MCF 10A (cell line): Measurements from ENCODE around the gene CAT. TPM values are rescaled to one million over a fixed set of nuclear protein-coding genes. Genes with fewer than 3 reads are reported as not detected.

Experiments used
- BruUV-seq: library from RNA; stranded (reverse); fragments of 400-500 nt; replicated peaks from 2 replicates; lab custom pipeline; 2021; lab: Mats Ljungman, UMichigan
- CTCF ChIA-PET: fragments of 300-600 bp; sonication (Branson Sonifier 250); formaldehyde crosslinking; extraction: SDS; loops from one replicate; lab custom pipeline; 2021; ENCODE audit warnings: antibody characterized with exemption, inconsistent platforms; lab: Yijun Ruan, JAX
- POLR2A ChIA-PET: fragments of 300-600, 350-650 bp; sonication (Branson Sonifier 250); formaldehyde crosslinking; extraction: SDS; loops from one replicate; lab custom pipeline; 2020; ENCODE audit warnings: antibody characterized with exemption, inconsistent platforms; lab: Yijun Ruan, JAX
- DNase-seq: peaks from one replicate; pipeline ENCODE4 v3.0.0-alpha.2; 2018; ENCODE audit not compliant: unreplicated experiment
- H3K27ac Mint-ChIP-seq: one replicate; pipeline ENCODE4 v1.8.0; 2022; ENCODE audit warnings: mild to moderate bottlenecking, low read depth, mixed read lengths; ENCODE audit not compliant: unreplicated experiment
- H3K27me3 Mint-ChIP-seq: one replicate; pipeline ENCODE4 v1.8.0; 2022; ENCODE audit warnings: mixed read lengths; ENCODE audit not compliant: insufficient read depth, unreplicated experiment
- H3K36me3 Mint-ChIP-seq: one replicate; pipeline ENCODE4 v1.8.0; 2022; ENCODE audit warnings: mild to moderate bottlenecking, moderate library complexity, mixed read lengths; ENCODE audit not compliant: insufficient read depth, unreplicated experiment
- H3K4me1 Mint-ChIP-seq: one replicate; pipeline ENCODE4 v1.8.0; 2022; ENCODE audit warnings: mixed read lengths; ENCODE audit not compliant: insufficient read depth, unreplicated experiment
- H3K4me3 Mint-ChIP-seq: one replicate; pipeline ENCODE4 v1.8.0; 2022; ENCODE audit warnings: mild to moderate bottlenecking, moderate library complexity, mixed read lengths; ENCODE audit not compliant: unreplicated experiment
- H3K9me3 Mint-ChIP-seq: one replicate; pipeline ENCODE4 v1.8.0; 2022; ENCODE audit warnings: mixed read lengths; ENCODE audit not compliant: unreplicated experiment
- intact Hi-C: fragments of 100-400 bp; cut with micrococcal nuclease; formaldehyde crosslinking; loops from 2 replicates; pipeline ENCODE4 v1.14.1; 2022
- total RNA-seq: library from RNA; stranded (reverse); gene quantifications from 2 replicates; pipeline ENCODE4 v1.2.3, GENCODE V29; 2022
- TF ChIP-seq, protein P1 (sequence below): fragments of 200-600 bp; IDR thresholded peaks from one replicate; pipeline ENCODE4 v1.8.0; 2022; ENCODE audit warnings: antibody characterized with exemption, mild to moderate bottlenecking; ENCODE audit not compliant: unreplicated experiment

Gene CAT
- total RNA-seq, 1 experiment from 2014 or later: 12.1 TPM

DNA sequence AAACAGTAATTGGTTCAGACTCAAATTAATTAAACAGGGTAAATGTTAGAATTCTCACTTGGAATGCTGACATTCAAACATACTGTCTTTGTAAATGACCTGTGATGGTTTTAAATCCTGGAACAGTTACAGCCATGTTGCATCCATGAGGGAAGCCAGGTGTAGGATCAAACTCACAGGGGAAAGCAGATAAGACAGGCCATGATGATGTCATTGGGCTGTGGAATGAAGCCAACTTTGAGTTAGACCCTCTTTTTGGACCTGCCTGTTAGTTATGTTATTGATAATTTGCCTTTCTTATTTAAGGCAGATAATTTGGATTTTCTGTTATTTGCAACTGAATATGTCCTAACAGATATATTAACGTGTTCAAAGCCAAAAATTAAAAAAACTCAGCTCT lies 41.6 kb upstream of the CAT start:
- CTCF ChIA-PET: interaction anchor here (0.6 to 1.1 kb wide), 3 partner anchors 12 to 223 kb away, joined by 3 read pairs; no protein-coding TSS in a partner anchor
- intact Hi-C loops: no loop called here
- no TSS peak for BruUV-seq

DNA sequence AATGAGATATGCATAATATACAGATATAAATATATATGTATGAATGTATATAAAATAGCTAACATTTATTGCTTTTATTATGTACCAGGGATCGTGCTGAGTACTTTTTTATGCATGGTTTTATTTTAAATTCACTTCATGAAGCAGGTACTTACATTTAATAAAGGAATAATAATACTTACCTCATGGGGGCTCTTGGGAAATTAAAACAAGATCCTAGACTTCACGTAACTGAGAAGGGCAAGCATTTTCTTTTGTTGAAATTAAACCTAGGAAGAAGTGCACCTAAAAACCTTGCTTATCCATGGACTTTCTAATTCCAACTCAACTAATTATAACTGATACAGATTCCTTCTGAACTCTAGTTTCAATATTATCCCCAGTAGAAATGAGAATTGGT lies 40.9 kb upstream of the CAT start:
- Mint-ChIP-seq H3K36me3 (no peaks in the 10 kb centered on the region), H3K4me1 (peaks cover 6% of the 10 kb centered on the region), H3K9me3 (peaks cover 8% of the 10 kb centered on the region), H3K27me3 (no peaks in the 10 kb centered on the region), H3K27ac (no peak overlapping the region), H3K4me3 (no peak overlapping the region)
- no peak for DNase-seq
- ChIA-PET POLR2A (interaction anchor here (5.2 kb wide), 1 partner anchor 41 kb away, joined by 42 read pairs; the partner anchor contains the start of gene CAT), CTCF (interaction anchor here (0.6 to 1.1 kb wide), 3 partner anchors 13 to 35 kb away, joined by 3 read pairs; no protein-coding TSS in a partner anchor)
- TF ChIP-seq, protein P1, sequence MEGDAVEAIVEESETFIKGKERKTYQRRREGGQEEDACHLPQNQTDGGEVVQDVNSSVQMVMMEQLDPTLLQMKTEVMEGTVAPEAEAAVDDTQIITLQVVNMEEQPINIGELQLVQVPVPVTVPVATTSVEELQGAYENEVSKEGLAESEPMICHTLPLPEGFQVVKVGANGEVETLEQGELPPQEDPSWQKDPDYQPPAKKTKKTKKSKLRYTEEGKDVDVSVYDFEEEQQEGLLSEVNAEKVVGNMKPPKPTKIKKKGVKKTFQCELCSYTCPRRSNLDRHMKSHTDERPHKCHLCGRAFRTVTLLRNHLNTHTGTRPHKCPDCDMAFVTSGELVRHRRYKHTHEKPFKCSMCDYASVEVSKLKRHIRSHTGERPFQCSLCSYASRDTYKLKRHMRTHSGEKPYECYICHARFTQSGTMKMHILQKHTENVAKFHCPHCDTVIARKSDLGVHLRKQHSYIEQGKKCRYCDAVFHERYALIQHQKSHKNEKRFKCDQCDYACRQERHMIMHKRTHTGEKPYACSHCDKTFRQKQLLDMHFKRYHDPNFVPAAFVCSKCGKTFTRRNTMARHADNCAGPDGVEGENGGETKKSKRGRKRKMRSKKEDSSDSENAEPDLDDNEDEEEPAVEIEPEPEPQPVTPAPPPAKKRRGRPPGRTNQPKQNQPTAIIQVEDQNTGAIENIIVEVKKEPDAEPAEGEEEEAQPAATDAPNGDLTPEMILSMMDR: no peak
- intact Hi-C loops: no loop called here
- BruUV-seq: no TSS peak

More for the DNA sequence above, 41.6 kb upstream of the CAT start:
- Mint-ChIP-seq H3K9me3 (peaks cover 8% of the 10 kb centered on the region), H3K4me1 (peaks cover 6% of the 10 kb centered on the region), H3K27ac (no peak overlapping the region), H3K36me3 (no peaks in the 10 kb centered on the region), H3K4me3 (no peak overlapping the region), H3K27me3 (no peaks in the 10 kb centered on the region)
- POLR2A ChIA-PET: interaction anchor here (0.9 to 5.2 kb wide), 5 partner anchors 24 to 84 kb away, joined by 3 to 42 read pairs (median 3); partner anchors contain the start of gene CAT
- no peak for DNase-seq
- TF ChIP-seq, protein P1: no peak

DNA sequence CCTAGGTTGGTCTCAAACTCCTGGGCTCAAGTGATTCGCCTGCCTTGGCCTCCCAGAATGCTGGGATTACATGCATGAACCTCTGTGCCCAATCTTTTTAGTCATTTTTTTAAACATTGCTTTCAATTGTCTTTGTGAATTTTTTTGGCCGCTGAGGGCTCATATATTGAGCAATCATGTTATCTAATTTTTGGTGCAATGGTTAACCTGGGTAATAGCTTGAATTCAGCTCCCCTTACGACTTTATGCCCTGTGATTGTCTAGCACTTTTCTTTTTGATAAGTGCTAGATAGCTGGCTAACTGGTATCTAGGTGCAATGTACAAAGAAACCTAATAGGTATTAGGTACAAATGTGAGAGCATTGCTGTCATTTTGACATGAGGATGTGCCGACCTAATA lies 35.3 kb upstream of the CAT start:
- DNase-seq: no peak
- no TSS peak for BruUV-seq
- Mint-ChIP-seq H3K9me3 (peaks cover 7% of the 10 kb centered on the region), H3K36me3 (no peaks in the 10 kb centered on the region), H3K4me1 (peaks cover 7% of the 10 kb centered on the region), H3K4me3 (no peak overlapping the region), H3K27ac (no peak overlapping the region), H3K27me3 (peaks cover 13% of the 10 kb centered on the region)
- ChIA-PET CTCF (interaction anchor here (0.7 to 1.4 kb wide), 4 partner anchors 7 to 687 kb away, joined by 3 to 6 read pairs (median 4); no protein-coding TSS in a partner anchor), POLR2A (interaction anchor here (1.8 to 2.6 kb wide), 5 partner anchors 9 to 36 kb away, joined by 5 to 14 read pairs (median 7); partner anchors contain the start of gene CAT)
- TF ChIP-seq, protein P1: no peak
- intact Hi-C loops: no loop called here

DNA sequence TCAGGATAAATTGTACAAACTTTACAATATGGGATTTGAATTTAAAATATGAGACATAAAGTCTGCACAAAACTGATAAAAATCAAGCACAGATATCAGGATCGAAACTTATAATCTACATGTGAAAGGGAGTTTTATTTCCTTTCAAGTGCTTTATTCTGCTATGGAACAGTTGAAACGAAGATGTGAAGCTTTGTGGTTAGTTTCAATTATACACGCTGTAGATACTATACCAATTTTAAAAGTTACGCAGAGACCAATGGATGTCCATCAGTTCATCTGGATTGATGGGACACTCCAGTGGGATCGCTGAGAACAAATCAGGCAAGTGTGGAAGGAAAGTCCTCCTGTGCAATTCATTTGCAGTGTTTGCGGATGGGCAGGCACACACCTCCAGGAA lies 34.5 kb upstream of the CAT start:
- TF ChIP-seq, protein P1: no peak
- POLR2A ChIA-PET: interaction anchor here (0.6 to 2.6 kb wide), 6 partner anchors 9 to 478 kb away, joined by 3 to 14 read pairs (median 6); partner anchors contain the start of gene CAT
- CTCF ChIA-PET: interaction anchor here (0.7 to 1.4 kb wide), 4 partner anchors 8 to 1081 kb away, joined by 3 to 4 read pairs (median 3); no protein-coding TSS in a partner anchor

More for the DNA sequence above, 34.5 kb upstream of the CAT start:
- Mint-ChIP-seq H3K4me3 (no peak overlapping the region), H3K9me3 (peaks cover 7% of the 10 kb centered on the region), H3K36me3 (no peaks in the 10 kb centered on the region), H3K27me3 (peaks cover 13% of the 10 kb centered on the region), H3K4me1 (peaks cover 7% of the 10 kb centered on the region), H3K27ac (no peak overlapping the region)
- DNase-seq: no peak
- BruUV-seq: no TSS peak
- intact Hi-C loops: no loop called here
